GM12878 (cell line): Measurements from ENCODE around the gene IFITM2. TPM values are rescaled to one million over a fixed set of nuclear protein-coding genes. Genes with fewer than 3 reads are reported as not detected.

Source experiments
- ATAC-seq: fragments of 200-7000 bp; cut with Tn5 transposase; 3 replicates; pipeline ENCODE4 v1.9.1; 2020; ENCODE audit warnings: mild to moderate bottlenecking, moderate library complexity
- BruUV-seq: library from RNA; stranded (reverse); fragments of 400-500 nt; replicated peaks from 2 replicates; lab custom pipeline; 2021; lab: Mats Ljungman, UMichigan
- CTCF ChIA-PET: fragments of 300-600 bp; sonication (Branson Sonifier 250); formaldehyde crosslinking; extraction: SDS; loops from one replicate; lab custom pipeline; 2021; ENCODE audit warnings: inconsistent platforms; lab: Yijun Ruan, JAX
- POLR2A ChIA-PET: fragments of 350-600 bp; formaldehyde crosslinking; extraction: SDS; loops from one replicate; lab custom pipeline; 2021; ENCODE audit warnings: inconsistent platforms; lab: Charles Lee
- RAD21 ChIA-PET: fragments of 300-600 bp; sonication (Branson Sonifier 250); formaldehyde crosslinking; loops from one replicate; lab custom pipeline; 2023; ENCODE audit warnings: antibody characterized with exemption; ENCODE audit not compliant: unreplicated experiment; lab: Charles Lee
- SMC1A ChIA-PET: fragments of 300-600 bp; sonication (Branson Sonifier 250); formaldehyde crosslinking; loops from one replicate; lab custom pipeline; 2023; ENCODE audit not compliant: unreplicated experiment, uncharacterized antibody; lab: Charles Lee
- DNase-seq: peaks from one replicate; pipeline ENCODE4 v3.0.0-alpha.2; 2011; ENCODE audit warnings: low read depth, low spot score
- FAIRE-seq: peaks from 3 replicates; lab custom pipeline; 2011; peaks lifted over from hg19 to GRCh38; lab: Jason Lieb, UNC
- H2AFZ ChIP-seq: 2 replicates; pipeline ENCODE4 v1.6.0; 2011; ENCODE audit warnings: low read depth, low read length, control low read depth; ENCODE audit not compliant: control insufficient read depth
- H3K27ac ChIP-seq: 2 replicates; pipeline ENCODE4 v1.5.1; 2011; ENCODE audit warnings: control low read depth; ENCODE audit not compliant: control insufficient read depth, insufficient read depth
- H3K27me3 ChIP-seq, 2 experiments: replicated peaks in 1 of 2; 2 replicates each; pipeline versions ENCODE4 v1.6.0 to v1.6.1; 2011; ENCODE audit warnings: low read length in 1 of 2; ENCODE audit not compliant: control insufficient read depth in 2 of 2, insufficient read depth in 2 of 2
- H3K36me3 ChIP-seq, 2 experiments: 2 replicates each; pipeline ENCODE4 v1.5.1; 2011; ENCODE audit warnings: low read length in 1 of 2; ENCODE audit not compliant: control insufficient read depth in 2 of 2, insufficient read depth in 2 of 2
- H3K4me1 ChIP-seq: 2 replicates; pipeline ENCODE4 v1.6.1; 2011; ENCODE audit warnings: mild to moderate bottlenecking, low read length, moderate library complexity, mixed read lengths; ENCODE audit not compliant: control insufficient read depth, insufficient read depth
- H3K4me2 ChIP-seq: 2 replicates; pipeline ENCODE4 v1.6.0; 2011; ENCODE audit warnings: control low read depth; ENCODE audit not compliant: control insufficient read depth, insufficient read depth
- H3K4me3 ChIP-seq: fragments of 200-600 bp; sonication (generic); 2 replicates; pipeline ENCODE4 v1.5.1; 2016
- H3K79me2 ChIP-seq: 2 replicates; pipeline ENCODE4 v1.6.0; 2011; ENCODE audit warnings: low read length; ENCODE audit not compliant: control insufficient read depth, insufficient read depth
- H3K9ac ChIP-seq: 2 replicates; pipeline ENCODE4 v1.8.0; 2011; ENCODE audit warnings: low read length, control low read depth, mixed read lengths; ENCODE audit not compliant: control insufficient read depth, insufficient read depth
- H3K9me3 ChIP-seq: replicated peaks from 3 replicates; pipeline ENCODE4 v1.5.1; 2011; ENCODE audit warnings: mild to moderate bottlenecking, low read length; ENCODE audit not compliant: control insufficient read depth, insufficient read depth
- H4K20me1 ChIP-seq: 2 replicates; pipeline ENCODE4 v1.6.0; 2011; ENCODE audit not compliant: control insufficient read depth, insufficient read depth
- ESRRA ChIP-seq: IDR thresholded peaks from 2 replicates; pipeline ENCODE4 v1.6.1; 2012; ENCODE audit warnings: mild to moderate bottlenecking, low read length, improper control_type of control experiment
- GABPA ChIP-seq: IDR thresholded peaks from 2 replicates; pipeline ENCODE4 v1.6.1; 2014; ENCODE audit warnings: antibody characterized with exemption, low read depth, mild to moderate bottlenecking, inconsistent platforms
- MAX ChIP-seq: IDR thresholded peaks from 2 replicates; pipeline ENCODE4 v1.6.1; 2012; ENCODE audit warnings: low read depth, low read length, improper control_type of control experiment
- NBN ChIP-seq: fragments of 450-650 bp; IDR thresholded peaks from 2 replicates; pipeline ENCODE4 v1.6.1; 2016
- NFYB ChIP-seq: IDR thresholded peaks from 2 replicates; pipeline ENCODE4 v1.6.1; 2011; ENCODE audit warnings: low read depth, mild to moderate bottlenecking, low read length, improper control_type of control experiment, moderate library complexity; ENCODE audit not compliant: insufficient read depth
- NRF1 ChIP-seq: conservative IDR thresholded peaks from 2 replicates; pipeline ENCODE4 v1.6.1; 2011; ENCODE audit warnings: mild to moderate bottlenecking, low read depth, low read length, improper control_type of control experiment
- PAX5 ChIP-seq: IDR thresholded peaks from 2 replicates; pipeline ENCODE4 v1.6.1; 2011; ENCODE audit warnings: low read depth, low read length, borderline replicate concordance
- POLR2A ChIP-seq: IDR thresholded peaks from 2 replicates; pipeline ENCODE4 v1.6.1; 2011; ENCODE audit warnings: low read depth, mild to moderate bottlenecking, low read length
- RAD21 ChIP-seq: IDR thresholded peaks from 2 replicates; pipeline ENCODE4 v1.6.1; 2011; ENCODE audit warnings: mild to moderate bottlenecking, low read depth, low read length, moderate library complexity; ENCODE audit not compliant: insufficient read depth
- SMARCA5 ChIP-seq: fragments of 450-650 bp; IDR thresholded peaks from 2 replicates; pipeline ENCODE4 v1.6.1; 2017; ENCODE audit warnings: mild to moderate bottlenecking
- SUPT20H ChIP-seq: IDR thresholded peaks from 2 replicates; pipeline ENCODE4 v1.6.1; 2011; ENCODE audit warnings: low read depth, mild to moderate bottlenecking, low read length, moderate library complexity, borderline replicate concordance; ENCODE audit not compliant: control insufficient read depth
- TARDBP ChIP-seq: IDR thresholded peaks from 2 replicates; pipeline ENCODE4 v1.6.1; 2016; ENCODE audit warnings: borderline replicate concordance
- TBL1XR1 ChIP-seq: IDR thresholded peaks from 2 replicates; pipeline ENCODE4 v1.6.1; 2012; ENCODE audit warnings: low read depth, low read length, improper control_type of control experiment
- WRNIP1 ChIP-seq: IDR thresholded peaks from 2 replicates; pipeline ENCODE4 v1.6.1; 2011; ENCODE audit warnings: low read depth, low read length, improper control_type of control experiment, borderline replicate concordance
- WGBS: methylation state at CpG from one replicate; pipeline ENCODE4 v1.1.6; 2016; ENCODE audit warnings: low lambda C conversion rate; ENCODE audit not compliant: insufficient replicate concordance, insufficient coverage; ENCODE audit errors: missing lambda C conversion rate; 5-methylcytosine and 5-hydroxymethylcytosine counted together
- in situ Hi-C: fragments of 300-500 bp; cut with MboI; formaldehyde crosslinking; loops from 9 replicates; pipeline ENCODE4 v1.14.3; 2018; ENCODE audit warnings: mixed read lengths
- intact Hi-C: fragments of 100-400 bp; cut with micrococcal nuclease; formaldehyde crosslinking; loops from one replicate; pipeline ENCODE4 v1.14.2; 2022; ENCODE audit not compliant: unreplicated experiment
- polyA plus RNA-seq, 11 experiments: library from polyadenylated mRNA; depleted of rRNA in 4 of 11; unstranded in 6 of 11; stranded (reverse) in 5 of 11; fragments of >200 nt; fragmentation: Nextera tagmentation in 4 of 11; fragmentation: Illumina TruSeq in 1 of 11; extraction: Ambion mirVana in 4 of 11; extraction: Trizol in 1 of 11; gene quantifications; 1 replicate in 1 of 11; 2 replicates in 10 of 11; pipeline versions ENCODE4 v1.2.1 to v1.2.3, GENCODE V29; 2011 to 2016; ENCODE audit warnings: inconsistent platforms in 2 of 11, missing spikeins in 2 of 11, low read depth in 1 of 11
- total RNA-seq, 4 experiments: library from RNA; depleted of rRNA in 3 of 4; stranded (reverse); fragments of >200 nt in 3 of 4; fragmentation: Illumina TruSeq in 1 of 4; extraction: Trizol in 1 of 4; gene quantifications; 2 replicates each; pipeline versions ENCODE4 v1.2.1 to v1.2.3, GENCODE V29; 2013 to 2021
- TF ChIP-seq, protein P1 (sequence below): IDR thresholded peaks from 2 replicates; pipeline ENCODE4 v1.6.1; 2012; ENCODE audit warnings: mild to moderate bottlenecking, low read depth, low read length
- TF ChIP-seq, protein P2 (sequence below): IDR thresholded peaks from 2 replicates; pipeline ENCODE4 v1.6.1; 2011; ENCODE audit warnings: mild to moderate bottlenecking, low read depth, low read length, moderate library complexity; ENCODE audit not compliant: insufficient replicate concordance

The IFITM2 gene
- total and polyA plus RNA-seq, 10 of the 15 experiments (the other 5 are each of a cell fraction or from before 2014, with no cell fraction given) = 116 to 3,672 (median 724) TPM

DNA sequence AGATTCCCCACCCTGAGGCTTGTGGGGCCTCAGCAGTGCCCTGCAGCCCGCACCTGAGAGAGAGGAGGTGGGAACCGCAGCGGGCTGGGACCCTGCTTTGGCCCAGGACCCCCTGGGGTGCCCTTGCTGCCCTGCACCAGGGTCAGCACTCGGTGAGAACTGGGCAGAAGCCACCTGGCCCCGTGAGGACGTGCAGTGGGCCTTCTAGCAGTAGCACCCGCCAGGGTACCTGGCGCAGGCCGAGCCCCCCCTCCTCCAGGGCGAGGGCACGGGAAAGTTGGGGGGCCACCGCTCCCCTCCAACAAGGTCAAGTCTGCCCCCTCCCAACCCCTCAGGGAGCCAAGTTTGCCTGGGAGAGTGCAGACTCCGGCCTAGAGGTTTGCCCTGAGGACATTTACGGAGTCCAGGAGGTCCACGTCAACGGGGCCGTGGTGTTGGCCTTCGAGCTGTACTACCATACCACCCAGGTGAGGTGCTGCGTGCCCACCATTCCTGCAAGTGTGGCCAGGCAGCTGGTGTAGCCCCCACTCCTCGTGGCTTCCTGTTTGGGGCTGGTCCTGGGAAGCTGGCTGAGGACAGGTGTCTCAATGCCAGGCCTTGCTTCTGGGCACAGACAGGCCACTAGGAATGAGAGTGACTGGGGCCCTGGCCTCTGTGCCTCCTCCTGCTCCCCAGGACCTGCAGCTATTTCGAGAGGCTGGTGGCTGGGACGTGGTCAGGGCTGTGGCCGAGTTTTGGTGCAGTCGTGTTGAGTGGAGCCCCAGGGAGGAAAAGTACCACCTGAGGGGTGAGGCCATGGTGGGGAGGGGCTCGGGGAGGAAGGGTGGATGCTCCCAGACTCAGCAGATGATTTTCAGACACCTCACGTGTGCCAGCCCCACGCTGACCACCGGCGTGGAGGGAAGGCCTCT is 15.2 kb upstream of the IFITM2 start:
- no TSS peak for BruUV-seq
- no peak for FAIRE-seq
- 83% methylated on average over 29 of the region's 29 CpGs for WGBS
- no peaks in the 10 kb centered on the region for H3K36me3 ChIP-seq
- no peak for DNase-seq
- H3K27me3 ChIP-seq = peaks cover 1 to 2% of the 10 kb centered on the region in 2 experiments; a peak in 3 of 4 replicates
- no peak overlapping the region for H3K4me2 ChIP-seq
- no peak overlapping the region for H3K4me3 ChIP-seq
- POLR2A ChIA-PET = no interaction called here
- CTCF ChIA-PET = no interaction called here
- in situ Hi-C loops = no loop called here
- no peak for ATAC-seq
- no peak overlapping the region for H3K9ac ChIP-seq
- peaks cover 8% of the 10 kb centered on the region; the same call in 1 of the 2 replicates for H3K4me1 ChIP-seq
- RAD21 ChIA-PET = no interaction called here
- TF ChIP-seq RAD21 (no peak), NRF1 (no peak), NBN (no peak), PAX5 (no peak), GABPA (no peak), MAX (no peak), TARDBP (no peak), WRNIP1 (no peak), SUPT20H (no peak), ESRRA (no peak), SMARCA5 (no peak), TBL1XR1 (no peak), NFYB (no peak), POLR2A (no peak)
- TF ChIP-seq, protein P1, sequence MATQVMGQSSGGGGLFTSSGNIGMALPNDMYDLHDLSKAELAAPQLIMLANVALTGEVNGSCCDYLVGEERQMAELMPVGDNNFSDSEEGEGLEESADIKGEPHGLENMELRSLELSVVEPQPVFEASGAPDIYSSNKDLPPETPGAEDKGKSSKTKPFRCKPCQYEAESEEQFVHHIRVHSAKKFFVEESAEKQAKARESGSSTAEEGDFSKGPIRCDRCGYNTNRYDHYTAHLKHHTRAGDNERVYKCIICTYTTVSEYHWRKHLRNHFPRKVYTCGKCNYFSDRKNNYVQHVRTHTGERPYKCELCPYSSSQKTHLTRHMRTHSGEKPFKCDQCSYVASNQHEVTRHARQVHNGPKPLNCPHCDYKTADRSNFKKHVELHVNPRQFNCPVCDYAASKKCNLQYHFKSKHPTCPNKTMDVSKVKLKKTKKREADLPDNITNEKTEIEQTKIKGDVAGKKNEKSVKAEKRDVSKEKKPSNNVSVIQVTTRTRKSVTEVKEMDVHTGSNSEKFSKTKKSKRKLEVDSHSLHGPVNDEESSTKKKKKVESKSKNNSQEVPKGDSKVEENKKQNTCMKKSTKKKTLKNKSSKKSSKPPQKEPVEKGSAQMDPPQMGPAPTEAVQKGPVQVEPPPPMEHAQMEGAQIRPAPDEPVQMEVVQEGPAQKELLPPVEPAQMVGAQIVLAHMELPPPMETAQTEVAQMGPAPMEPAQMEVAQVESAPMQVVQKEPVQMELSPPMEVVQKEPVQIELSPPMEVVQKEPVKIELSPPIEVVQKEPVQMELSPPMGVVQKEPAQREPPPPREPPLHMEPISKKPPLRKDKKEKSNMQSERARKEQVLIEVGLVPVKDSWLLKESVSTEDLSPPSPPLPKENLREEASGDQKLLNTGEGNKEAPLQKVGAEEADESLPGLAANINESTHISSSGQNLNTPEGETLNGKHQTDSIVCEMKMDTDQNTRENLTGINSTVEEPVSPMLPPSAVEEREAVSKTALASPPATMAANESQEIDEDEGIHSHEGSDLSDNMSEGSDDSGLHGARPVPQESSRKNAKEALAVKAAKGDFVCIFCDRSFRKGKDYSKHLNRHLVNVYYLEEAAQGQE = no peak
- TF ChIP-seq, protein P2, sequence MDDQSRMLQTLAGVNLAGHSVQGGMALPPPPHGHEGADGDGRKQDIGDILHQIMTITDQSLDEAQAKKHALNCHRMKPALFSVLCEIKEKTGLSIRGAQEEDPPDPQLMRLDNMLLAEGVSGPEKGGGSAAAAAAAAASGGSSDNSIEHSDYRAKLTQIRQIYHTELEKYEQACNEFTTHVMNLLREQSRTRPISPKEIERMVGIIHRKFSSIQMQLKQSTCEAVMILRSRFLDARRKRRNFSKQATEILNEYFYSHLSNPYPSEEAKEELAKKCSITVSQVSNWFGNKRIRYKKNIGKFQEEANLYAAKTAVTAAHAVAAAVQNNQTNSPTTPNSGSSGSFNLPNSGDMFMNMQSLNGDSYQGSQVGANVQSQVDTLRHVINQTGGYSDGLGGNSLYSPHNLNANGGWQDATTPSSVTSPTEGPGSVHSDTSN = no peak
- intact Hi-C loops = no loop called here
- H3K27ac ChIP-seq = no peak overlapping the region
- H3K9me3 ChIP-seq = no peaks in the 10 kb centered on the region
- SMC1A ChIA-PET = no interaction called here
- no peaks in the 10 kb centered on the region for H4K20me1 ChIP-seq
- H3K79me2 ChIP-seq = no peaks in the 10 kb centered on the region
- H2AFZ ChIP-seq = no peak overlapping the region
